IPS DF 6.9 (cell line): ENCODE measurements around the gene C1orf21.
A peak's percentile ranks its signal among the peaks of the same experiment; 100 is the strongest.

Source experiments
- DNase-seq: peaks from one replicate; pipeline ENCODE4 v3.0.0-alpha.2; 2013; ENCODE audit warnings: low read depth, low spot score
- H3K27ac ChIP-seq: one replicate; pipeline ENCODE4 v1.5.1; 2013; ENCODE audit warnings: low read length, control low read depth
- H3K27me3 ChIP-seq: 2 replicates; pipeline ENCODE4 v1.6.1; 2013; ENCODE audit warnings: mild to moderate bottlenecking, low read length; ENCODE audit not compliant: control insufficient read depth, insufficient read depth
- H3K36me3 ChIP-seq: 2 replicates; pipeline ENCODE4 v1.6.1; 2013; ENCODE audit warnings: low read length; ENCODE audit not compliant: control insufficient read depth, insufficient read depth
- H3K4me1 ChIP-seq: 2 replicates; pipeline ENCODE4 v1.6.1; 2013; ENCODE audit warnings: low read length; ENCODE audit not compliant: control insufficient read depth, insufficient read depth
- H3K4me3 ChIP-seq: 2 replicates; pipeline ENCODE4 v1.5.1; 2013; ENCODE audit warnings: mild to moderate bottlenecking, low read length
- H3K9me3 ChIP-seq: 2 replicates; pipeline ENCODE4 v1.6.1; 2013; ENCODE audit warnings: low read length, inconsistent platforms; ENCODE audit not compliant: control insufficient read depth, insufficient read depth
- WGBS: extraction: QIAGEN DNeasy Blood & Tissue Kit; methylation state at CpG from one replicate; pipeline ENCODE4 v1.1.7; 2013; ENCODE audit warnings: mixed read lengths, missing lambda C conversion rate; ENCODE audit not compliant: insufficient read length, insufficient coverage; 5-methylcytosine and 5-hydroxymethylcytosine counted together

C1orf21 gene

GRCh38 chr1:184567009-184567408, 180.2 kb downstream of the C1orf21 start:
- H3K27ac ChIP-seq: no peak overlapping the region
- no CpG with 5 or more reads among the region's 1 CpG for WGBS

GRCh38 chr1:184567637-184568036, 180.8 kb downstream of the C1orf21 start:
- no peaks in the 10 kb centered on the region for H3K27me3 ChIP-seq
- no CpG with 5 or more reads among the region's 2 CpGs for WGBS
- H3K4me1 ChIP-seq: no peaks in the 10 kb centered on the region
- H3K36me3 ChIP-seq: no peaks in the 10 kb centered on the region
- H3K4me3 ChIP-seq: no peak overlapping the region
- DNase-seq: no peak
- H3K27ac ChIP-seq: no peak overlapping the region
- no peaks in the 10 kb centered on the region for H3K9me3 ChIP-seq

More at GRCh38 chr1:184567009-184567408, 180.2 kb downstream of the C1orf21 start:
- Histone ChIP-seq H3K4me3 (no peak overlapping the region), H3K9me3 (no peaks in the 10 kb centered on the region), H3K27me3 (no peaks in the 10 kb centered on the region), H3K36me3 (no peaks in the 10 kb centered on the region), H3K4me1 (no peaks in the 10 kb centered on the region)
- no peak for DNase-seq

GRCh38 chr1:184568148-184568547, 181.3 kb downstream of the C1orf21 start:
- no peak for DNase-seq
- Histone ChIP-seq H3K27ac (no peak overlapping the region), H3K36me3 (no peaks in the 10 kb centered on the region), H3K27me3 (no peaks in the 10 kb centered on the region), H3K4me3 (no peak overlapping the region), H3K4me1 (no peaks in the 10 kb centered on the region), H3K9me3 (no peaks in the 10 kb centered on the region)
- no CpG with 5 or more reads among the region's 2 CpGs for WGBS

DNA sequence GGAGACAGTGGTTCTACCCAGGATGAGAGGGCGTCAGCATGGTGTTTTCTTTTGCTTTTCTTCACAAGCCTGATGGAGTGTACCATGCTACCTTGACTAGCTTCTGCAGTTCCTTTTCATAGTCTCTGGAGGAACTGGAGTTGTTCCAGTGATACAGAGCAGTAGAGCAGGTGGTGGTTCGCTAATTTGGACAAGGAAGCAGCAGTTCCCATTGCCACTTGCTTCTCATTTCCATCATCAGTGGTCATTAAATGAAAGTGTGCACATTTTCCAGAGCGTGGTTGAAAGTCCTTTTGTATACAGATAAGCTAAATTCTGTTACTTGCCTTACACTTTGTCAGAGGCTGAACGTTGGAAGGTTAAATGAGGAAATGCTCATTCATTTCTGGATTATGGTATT, 182.3 kb downstream of the C1orf21 start:
- Histone ChIP-seq H3K4me3 (no peak overlapping the region), H3K27me3 (no peaks in the 10 kb centered on the region), H3K4me1 (no peaks in the 10 kb centered on the region), H3K9me3 (no peaks in the 10 kb centered on the region), H3K36me3 (no peaks in the 10 kb centered on the region), H3K27ac (no peak overlapping the region)
- no peak for DNase-seq
- no CpG with 5 or more reads among the region's 4 CpGs for WGBS

DNA sequence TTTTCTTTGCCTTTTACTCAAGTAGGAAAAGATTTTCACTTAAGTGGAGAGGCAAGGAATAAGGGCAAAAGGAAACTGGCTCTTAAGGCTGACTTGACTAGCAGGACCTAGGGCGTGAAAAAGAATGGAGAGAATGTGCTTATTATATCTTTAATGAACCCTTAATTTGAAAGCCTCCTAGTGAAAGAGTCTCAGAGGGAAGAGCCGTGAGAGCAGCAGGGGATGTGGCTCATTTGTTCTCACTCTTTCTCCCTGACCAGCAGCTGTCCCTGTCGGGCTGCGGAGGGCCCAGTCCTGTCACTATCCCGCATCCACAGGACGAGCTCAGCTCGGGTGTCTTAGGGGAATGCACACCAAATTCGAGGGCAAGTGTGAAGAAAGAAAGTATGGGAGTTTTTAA, 187.8 kb downstream of the C1orf21 start:
- no CpG with 5 or more reads among the region's 8 CpGs for WGBS
- peak; percentile 11 for DNase-seq
- no peaks in the 10 kb centered on the region for H3K4me1 ChIP-seq
- H3K27ac ChIP-seq: no peak overlapping the region
- H3K4me3 ChIP-seq: no peak overlapping the region
- H3K36me3 ChIP-seq: no peaks in the 10 kb centered on the region
- no peaks in the 10 kb centered on the region for H3K9me3 ChIP-seq
- no peaks in the 10 kb centered on the region for H3K27me3 ChIP-seq

DNA sequence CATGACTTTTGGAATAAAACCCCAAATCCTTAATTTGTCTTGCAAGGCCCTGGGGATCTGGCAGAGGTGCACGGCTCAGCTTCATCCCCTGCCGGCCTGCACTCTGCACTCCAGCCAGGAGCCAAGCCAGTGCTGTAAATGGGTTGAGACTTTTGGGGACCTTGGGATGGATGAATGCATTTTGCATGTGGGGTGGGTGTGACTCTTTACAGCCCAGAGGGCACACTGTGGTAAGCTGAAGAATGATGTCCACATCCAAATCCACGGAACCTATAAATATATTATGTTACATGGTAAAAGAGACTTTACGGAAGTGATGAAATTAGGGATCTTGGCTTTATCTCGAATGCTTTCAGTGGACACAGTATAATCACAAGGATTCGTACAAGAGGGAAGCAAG, 190.0 kb downstream of the C1orf21 start:
- no peak overlapping the region for H3K4me3 ChIP-seq
- no peak overlapping the region for H3K27ac ChIP-seq
- H3K4me1 ChIP-seq: no peaks in the 10 kb centered on the region
- WGBS: no CpG with 5 or more reads among the region's 6 CpGs
- no peaks in the 10 kb centered on the region for H3K27me3 ChIP-seq
- DNase-seq: no peak
- no peaks in the 10 kb centered on the region for H3K9me3 ChIP-seq
- H3K36me3 ChIP-seq: no peaks in the 10 kb centered on the region

- DNase-seq: no peak
- Histone ChIP-seq H3K27me3 (no peaks in the 10 kb centered on the region), H3K36me3 (no peaks in the 10 kb centered on the region), H3K9me3 (no peaks in the 10 kb centered on the region), H3K4me1 (no peaks in the 10 kb centered on the region), H3K27ac (no peak overlapping the region), H3K4me3 (no peak overlapping the region)
- no CpG with 5 or more reads among the region's 6 CpGs for WGBS
These were observed 190.5 kb downstream of the C1orf21 start for GRCh38 chr1:184577319-184577718.

GRCh38 chr1:184582411-184582810, 195.6 kb downstream of the C1orf21 start:
- Histone ChIP-seq H3K27ac (no peak overlapping the region), H3K36me3 (no peaks in the 10 kb centered on the region)
- no CpG with 5 or more reads among the region's 2 CpGs for WGBS

GRCh38 chr1:184583849-184584248, 197.0 kb downstream of the C1orf21 start:
- WGBS: no CpG with 5 or more reads among the region's 5 CpGs
- Histone ChIP-seq H3K4me3 (no peak overlapping the region), H3K36me3 (no peaks in the 10 kb centered on the region), H3K9me3 (no peaks in the 10 kb centered on the region), H3K27ac (no peak overlapping the region), H3K4me1 (no peaks in the 10 kb centered on the region), H3K27me3 (no peaks in the 10 kb centered on the region)
- no peak for DNase-seq

More at GRCh38 chr1:184582411-184582810, 195.6 kb downstream of the C1orf21 start:
- Histone ChIP-seq H3K4me3 (no peak overlapping the region), H3K9me3 (no peaks in the 10 kb centered on the region), H3K27me3 (no peaks in the 10 kb centered on the region), H3K4me1 (no peaks in the 10 kb centered on the region)
- no peak for DNase-seq

DNA sequence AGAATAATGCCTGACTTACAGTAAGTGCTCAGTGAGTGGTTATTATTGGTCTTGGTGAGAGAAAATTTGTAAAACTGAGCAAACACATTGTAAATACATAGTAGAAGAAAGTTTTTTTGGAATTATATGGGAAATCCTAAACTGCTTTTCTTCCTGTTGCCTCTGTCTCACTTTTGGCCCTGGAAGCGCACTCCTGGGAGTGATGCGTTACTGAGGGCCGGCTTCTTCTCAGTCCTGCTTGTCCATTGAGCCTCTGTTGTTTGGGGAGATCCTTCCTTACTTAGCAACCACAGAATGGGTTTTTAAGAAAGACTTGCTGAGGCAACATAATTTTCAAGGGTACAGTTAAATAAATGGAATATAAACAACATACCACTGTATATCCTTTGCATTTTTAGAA, 201.9 kb downstream of the C1orf21 start:
- Histone ChIP-seq H3K4me3 (no peak overlapping the region), H3K4me1 (no peaks in the 10 kb centered on the region), H3K36me3 (no peaks in the 10 kb centered on the region), H3K27me3 (no peaks in the 10 kb centered on the region), H3K27ac (no peak overlapping the region), H3K9me3 (no peaks in the 10 kb centered on the region)
- WGBS: no CpG with 5 or more reads among the region's 3 CpGs
- DNase-seq: no peak

DNA sequence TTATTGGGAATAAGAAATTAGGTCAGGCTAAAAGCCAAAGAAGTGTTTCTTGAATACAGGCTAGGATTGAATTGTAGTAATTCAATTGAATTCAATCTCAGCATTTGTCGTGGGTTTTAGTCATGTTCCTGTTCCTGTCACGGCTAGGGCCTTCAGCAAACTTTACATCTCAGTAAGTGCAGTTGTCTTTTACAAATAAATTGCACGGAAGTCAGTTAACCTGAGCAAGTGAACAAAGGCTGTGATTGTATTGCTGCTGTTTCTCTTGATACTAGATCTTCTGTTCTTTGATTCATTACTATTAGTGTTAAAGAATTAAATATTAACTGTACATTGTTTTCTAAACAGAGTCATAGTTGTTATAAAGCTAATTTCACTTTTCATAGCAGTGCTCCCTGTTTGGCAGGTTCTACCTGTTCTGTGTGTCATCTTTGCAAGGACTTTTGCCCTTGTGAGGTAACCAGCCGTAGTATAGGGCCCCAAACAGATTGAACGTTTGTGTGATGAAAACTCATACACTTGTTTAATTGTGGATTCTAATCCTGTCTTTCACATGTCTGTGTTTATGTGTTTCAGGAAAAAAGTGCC, 203.4 kb downstream of the C1orf21 start:
- Histone ChIP-seq H3K9me3 (no peaks in the 10 kb centered on the region), H3K4me1 (no peaks in the 10 kb centered on the region), H3K36me3 (no peaks in the 10 kb centered on the region), H3K27ac (no peak overlapping the region), H3K4me3 (no peak overlapping the region), H3K27me3 (no peaks in the 10 kb centered on the region)
- WGBS: no CpG with 5 or more reads among the region's 5 CpGs
- no peak for DNase-seq
